NCI-H2227 (cell line): ENCODE measurements around the gene STAT2.
"Not testable (repeated sequence)": the region's sequence is repeated elsewhere in the genome, so short reads cannot be mapped to it uniquely, and the experiment has no call there.

Experiments
- DNase-seq: peaks from one replicate; lab custom pipeline; 2025; ENCODE audit not compliant: unreplicated experiment; lab: John Stamatoyannopoulos, UW

The STAT2 gene

GRCh38 chr12:56359851-56360767, at the start of gene STAT2:
Gene STAT2 (minus strand): TSS chr12:56360107. CDS start chr12:56356571, 3,536 bp downstream.
- peak; percentile 98 for DNase-seq

GRCh38 chr12:56408799-56409417, 49.0 kb upstream of the STAT2 start:
- no peak for DNase-seq

GRCh38 chr12:56404227-56404626, 44.3 kb upstream of the STAT2 start:
- not testable (repeated sequence) for DNase-seq

- not testable (repeated sequence) for DNase-seq
Measured at GRCh38 chr12:56401612-56402011, 41.7 kb upstream of the STAT2 start.

- not testable (repeated sequence) for DNase-seq
Measured at GRCh38 chr12:56401125-56401524, 41.2 kb upstream of the STAT2 start.

- DNase-seq: not testable (repeated sequence)
Measured at GRCh38 chr12:56399466-56399865, 39.6 kb upstream of the STAT2 start.

- DNase-seq: no peak
Measured at GRCh38 chr12:56398324-56398723, 38.4 kb upstream of the STAT2 start.

GRCh38 chr12:56392331-56392730, 32.4 kb upstream of the STAT2 start:
- DNase-seq: no peak

GRCh38 chr12:56391721-56392120, 31.8 kb upstream of the STAT2 start:
- no peak for DNase-seq

- DNase-seq: no peak
Measured at GRCh38 chr12:56389412-56389811, 29.5 kb upstream of the STAT2 start.

- no peak for DNase-seq
Measured at GRCh38 chr12:56387152-56387736, 27.3 kb upstream of the STAT2 start.

GRCh38 chr12:56385873-56386272, 26.0 kb upstream of the STAT2 start:
- DNase-seq: peak; percentile 5

- DNase-seq: no peak
Measured at GRCh38 chr12:56382611-56383010, 22.7 kb upstream of the STAT2 start.

- DNase-seq: no peak
Measured at GRCh38 chr12:56377989-56378316, 18.0 kb upstream of the STAT2 start.

GRCh38 chr12:56377310-56377988, 17.5 kb upstream of the STAT2 start:
- DNase-seq: no peak

GRCh38 chr12:56375598-56376434, 15.9 kb upstream of the STAT2 start:
- no peak for DNase-seq

- no peak for DNase-seq
Measured at GRCh38 chr12:56374726-56375597, 15.1 kb upstream of the STAT2 start.

GRCh38 chr12:56373515-56373914, 13.6 kb upstream of the STAT2 start:
- DNase-seq: no peak

- DNase-seq: no peak
Measured at GRCh38 chr12:56366948-56367347, 7.0 kb upstream of the STAT2 start.
